Measurements from ENCODE around the gene NUP98.

DNA sequence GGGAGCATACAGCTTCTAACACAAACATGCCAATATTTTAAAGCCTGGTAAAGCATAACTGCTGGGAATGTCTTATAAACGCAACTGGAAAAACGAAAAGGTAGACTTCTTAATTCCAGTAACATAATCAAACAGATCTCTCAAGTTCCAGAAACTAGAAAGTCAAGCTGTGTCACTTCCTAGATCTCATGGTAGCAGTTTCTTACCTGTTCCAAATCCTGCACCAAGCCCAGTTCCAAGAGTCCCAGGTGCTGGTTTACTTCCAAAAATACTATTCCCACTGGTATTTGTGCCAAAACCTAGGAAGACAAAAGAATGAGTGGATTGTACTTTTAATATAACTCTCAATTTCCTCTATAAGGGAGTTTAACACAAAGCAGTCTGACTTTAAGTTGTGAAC, 44.2 kb downstream of the NUP98 start:
- TF ChIP-seq, protein P1, sequence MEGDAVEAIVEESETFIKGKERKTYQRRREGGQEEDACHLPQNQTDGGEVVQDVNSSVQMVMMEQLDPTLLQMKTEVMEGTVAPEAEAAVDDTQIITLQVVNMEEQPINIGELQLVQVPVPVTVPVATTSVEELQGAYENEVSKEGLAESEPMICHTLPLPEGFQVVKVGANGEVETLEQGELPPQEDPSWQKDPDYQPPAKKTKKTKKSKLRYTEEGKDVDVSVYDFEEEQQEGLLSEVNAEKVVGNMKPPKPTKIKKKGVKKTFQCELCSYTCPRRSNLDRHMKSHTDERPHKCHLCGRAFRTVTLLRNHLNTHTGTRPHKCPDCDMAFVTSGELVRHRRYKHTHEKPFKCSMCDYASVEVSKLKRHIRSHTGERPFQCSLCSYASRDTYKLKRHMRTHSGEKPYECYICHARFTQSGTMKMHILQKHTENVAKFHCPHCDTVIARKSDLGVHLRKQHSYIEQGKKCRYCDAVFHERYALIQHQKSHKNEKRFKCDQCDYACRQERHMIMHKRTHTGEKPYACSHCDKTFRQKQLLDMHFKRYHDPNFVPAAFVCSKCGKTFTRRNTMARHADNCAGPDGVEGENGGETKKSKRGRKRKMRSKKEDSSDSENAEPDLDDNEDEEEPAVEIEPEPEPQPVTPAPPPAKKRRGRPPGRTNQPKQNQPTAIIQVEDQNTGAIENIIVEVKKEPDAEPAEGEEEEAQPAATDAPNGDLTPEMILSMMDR (IDR thresholded peaks at IDR 0.05): no peak
- TF ChIP-seq POLR2A (IDR thresholded peaks at IDR 0.05): no peak

Data from heart left ventricle (tissue), 13 donors.